Testis (tissue), 3 donors: Measurements from ENCODE around the gene WEE1. TPM values are rescaled to one million over a fixed set of nuclear protein-coding genes. Genes with fewer than 3 reads are reported as not detected.

ENCODE experiments used
- DNase-seq: peaks from one replicate; pipeline ENCODE4 v3.0.0-alpha.2; 2019
- H3K27ac ChIP-seq, 2 donors: fragments of 200-600 bp; sonication (generic); one replicate each; pipeline ENCODE4 v1.5.1; 2019
- H3K27me3 ChIP-seq: fragments of 200-600 bp; sonication (generic); one replicate; pipeline ENCODE4 v1.5.1; 2019
- H3K36me3 ChIP-seq: fragments of 200-600 bp; sonication (generic); one replicate; pipeline ENCODE4 v1.5.1; 2017; ENCODE audit warnings: low read depth; ENCODE audit errors: missing control alignments
- H3K4me1 ChIP-seq: fragments of 200-600 bp; sonication (generic); one replicate; pipeline ENCODE4 v1.5.1; 2019
- H3K4me3 ChIP-seq, 2 donors: fragments of 200-600 bp; sonication (generic); one replicate each; pipeline ENCODE4 v1.5.1; 2017 to 2019
- H3K9me3 ChIP-seq: fragments of 200-600 bp; sonication (generic); one replicate; pipeline ENCODE4 v1.5.1; 2017
- CTCF ChIP-seq, 3 experiments: fragments of 450-650 bp in 2 of 3; fragments of 200-600 bp in 1 of 3; sonication (generic) in 1 of 3; IDR thresholded peaks; one replicate each; pipeline ENCODE4 v1.5.1; 2016 to 2019; ENCODE audit warnings: antibody characterized with exemption in 3 of 3, mild to moderate bottlenecking in 2 of 3, moderate library complexity in 1 of 3
- POLR2A ChIP-seq: fragments of 450-650 bp; IDR thresholded peaks from one replicate; pipeline ENCODE4 v1.6.1; 2017; ENCODE audit warnings: antibody characterized with exemption, mild to moderate bottlenecking, moderate library complexity
- WGBS, 2 donors: methylation state at CpG; one replicate each; pipeline ENCODE4 v1.1.5; 2018; 5-methylcytosine and 5-hydroxymethylcytosine counted together
- intact Hi-C: fragments of 100-400 bp; cut with DNase I; formaldehyde crosslinking; loops from one replicate; pipeline ENCODE4 v1.15.1; 2023; ENCODE audit warnings: low total_unique reads
- polyA plus RNA-seq: library from polyadenylated mRNA; stranded (reverse); fragments of 350-450 nt; fragmentation: Illumina TruSeq; extraction: RNeasy Lipid Tissue Mini Kit (QIAGEN cat#74804); gene quantifications from one replicate; pipeline ENCODE4 v1.2.3, GENCODE V29; 2014; ENCODE audit warnings: low read depth, low replicate concordance; ENCODE audit not compliant: insufficient read depth
- total RNA-seq, 2 donors: library from RNA; depleted of rRNA; stranded (reverse); fragments of >200 nt; gene quantifications; one replicate each; pipeline ENCODE4 v1.2.3, GENCODE V29; 2016

The WEE1 gene
- total and polyA plus RNA-seq, 3 donors from 2014 or later, result 34.3 to 100 (median 59.8) TPM

GRCh38 chr11:9609002-9609759 lies 35.7 kb downstream of the WEE1 start:
- H3K4me3 ChIP-seq, result no peak overlapping the region
- H3K27me3 ChIP-seq, result no peaks in the 10 kb centered on the region
- intact Hi-C loops, result no loop called here
- no peak for DNase-seq
- no peaks in the 10 kb centered on the region for H3K36me3 ChIP-seq
- no peak for TF ChIP-seq CTCF (IDR thresholded peaks at IDR 0.05)
- no peak for TF ChIP-seq POLR2A
- peaks cover 5% of the 10 kb centered on the region for H3K4me1 ChIP-seq
- WGBS, 2 donors, result 93 to 95% methylated on average over 7 of the region's 7 CpGs
- H3K9me3 ChIP-seq, result no peaks in the 10 kb centered on the region
- no peak overlapping the region for H3K27ac ChIP-seq

- WGBS, 2 donors, result 92 to 97% methylated on average over 3 of the region's 3 CpGs
- H3K9me3 ChIP-seq, result no peaks in the 10 kb centered on the region
- no peak for TF ChIP-seq CTCF (IDR thresholded peaks at IDR 0.05)
- no peak for TF ChIP-seq POLR2A
- H3K36me3 ChIP-seq, result no peaks in the 10 kb centered on the region
- peaks cover 5% of the 10 kb centered on the region for H3K4me1 ChIP-seq
- H3K4me3 ChIP-seq, result no peak overlapping the region
- no peak overlapping the region for H3K27ac ChIP-seq
- DNase-seq, result no peak
- intact Hi-C loops, result no loop called here
- no peaks in the 10 kb centered on the region for H3K27me3 ChIP-seq
Measured at GRCh38 chr11:9609841-9610240, 36.4 kb downstream of the WEE1 start.

- WGBS, 2 donors, result 0% methylated on average over 31 to 35 of the region's 35 CpGs
- intact Hi-C loops, result no loop called here
- Histone ChIP-seq H3K36me3 (no peaks in the 10 kb centered on the region), H3K9me3 (no peaks in the 10 kb centered on the region), H3K4me1 (peaks cover 5% of the 10 kb centered on the region), H3K4me3 (peak overlapping the region; percentile 35 to 58), H3K27ac (peak overlapping the region; percentile 90 to 97), H3K27me3 (no peaks in the 10 kb centered on the region)
- peak; percentile 96 for DNase-seq
- TF ChIP-seq POLR2A (no peak), CTCF (IDR thresholded peaks at IDR 0.05) (peak; percentile 82 to 96 (median 93))
Measured at GRCh38 chr11:9613118-9613829, 39.8 kb downstream of the WEE1 start.

GRCh38 chr11:9613830-9614762 lies 40.6 kb downstream of the WEE1 start:
- H3K4me1 ChIP-seq, result peaks cover 5% of the 10 kb centered on the region
- H3K4me3 ChIP-seq, result peak overlapping the region; percentile 35 to 58
- H3K9me3 ChIP-seq, result no peaks in the 10 kb centered on the region
- no peaks in the 10 kb centered on the region for H3K36me3 ChIP-seq
- TF ChIP-seq CTCF (IDR thresholded peaks at IDR 0.05), result peak; percentile 57 to 77 (median 77)
- no peak for TF ChIP-seq POLR2A
- peak; percentile 86 for DNase-seq
- no peaks in the 10 kb centered on the region for H3K27me3 ChIP-seq
- 0 to 1% methylated on average over 23 to 54 of the region's 54 CpGs for WGBS, 2 donors
- intact Hi-C loops, result no loop called here
- H3K27ac ChIP-seq, result peak overlapping the region; percentile 90 to 97
